PC-9 (cell line): Measurements from ENCODE around the gene AGMO.

Source experiments
- EZH2 ChIP-seq: fragments of 200-600 bp; sonication (generic); IDR thresholded peaks from 2 replicates; pipeline ENCODE4 v1.8.0; 2017; ENCODE audit warnings: antibody characterized with exemption, low read depth
- TF ChIP-seq, protein P1 (sequence below): fragments of 200-600 bp; sonication (generic); conservative IDR thresholded peaks from 2 replicates; pipeline ENCODE4 v1.6.1; 2017; ENCODE audit warnings: mixed run types, antibody characterized with exemption, mild to moderate bottlenecking, moderate library complexity

DNA sequence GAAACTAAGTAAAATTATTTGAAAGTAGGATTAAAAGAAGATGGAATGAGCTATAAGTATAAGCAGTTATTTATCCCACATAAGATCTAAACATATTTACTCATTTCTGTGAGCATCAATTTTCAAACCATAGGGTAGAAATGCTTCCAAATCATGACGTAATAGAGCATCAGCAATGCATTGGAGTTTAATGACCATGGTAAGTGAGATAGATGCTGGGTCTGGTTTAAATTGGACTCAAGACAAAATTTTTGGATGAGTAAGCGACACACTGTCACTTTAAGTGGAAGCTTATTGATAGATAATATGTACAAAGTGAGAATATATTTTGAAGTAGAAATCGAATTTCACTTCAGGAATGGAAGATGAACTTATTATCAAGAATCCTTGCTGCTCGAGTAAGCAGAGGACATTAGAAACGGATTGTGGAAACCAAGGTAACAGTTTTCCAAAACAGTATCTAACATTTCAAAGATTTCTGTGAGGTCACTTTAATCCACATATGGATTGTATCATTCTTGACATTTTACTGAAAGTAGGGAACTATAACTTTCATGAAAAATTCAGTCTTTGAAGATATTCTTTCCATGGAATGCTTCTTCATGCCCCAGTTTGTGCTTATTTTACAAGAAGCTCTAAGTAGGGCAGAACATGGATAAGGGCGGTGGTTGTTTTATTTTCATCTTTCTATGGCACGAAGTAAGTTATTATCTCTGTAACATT is 85.8 kb downstream of the AGMO start:
- TF ChIP-seq, protein P1, sequence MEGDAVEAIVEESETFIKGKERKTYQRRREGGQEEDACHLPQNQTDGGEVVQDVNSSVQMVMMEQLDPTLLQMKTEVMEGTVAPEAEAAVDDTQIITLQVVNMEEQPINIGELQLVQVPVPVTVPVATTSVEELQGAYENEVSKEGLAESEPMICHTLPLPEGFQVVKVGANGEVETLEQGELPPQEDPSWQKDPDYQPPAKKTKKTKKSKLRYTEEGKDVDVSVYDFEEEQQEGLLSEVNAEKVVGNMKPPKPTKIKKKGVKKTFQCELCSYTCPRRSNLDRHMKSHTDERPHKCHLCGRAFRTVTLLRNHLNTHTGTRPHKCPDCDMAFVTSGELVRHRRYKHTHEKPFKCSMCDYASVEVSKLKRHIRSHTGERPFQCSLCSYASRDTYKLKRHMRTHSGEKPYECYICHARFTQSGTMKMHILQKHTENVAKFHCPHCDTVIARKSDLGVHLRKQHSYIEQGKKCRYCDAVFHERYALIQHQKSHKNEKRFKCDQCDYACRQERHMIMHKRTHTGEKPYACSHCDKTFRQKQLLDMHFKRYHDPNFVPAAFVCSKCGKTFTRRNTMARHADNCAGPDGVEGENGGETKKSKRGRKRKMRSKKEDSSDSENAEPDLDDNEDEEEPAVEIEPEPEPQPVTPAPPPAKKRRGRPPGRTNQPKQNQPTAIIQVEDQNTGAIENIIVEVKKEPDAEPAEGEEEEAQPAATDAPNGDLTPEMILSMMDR, result no peak
- TF ChIP-seq EZH2, result no peak
